ENCODE measurements around the gene COL18A1.
"Not testable (repeated sequence)": the region's sequence is repeated elsewhere in the genome, so short reads cannot be mapped to it uniquely, and the experiment has no call there.

The COL18A1 gene

GRCh38 chr21:45499970-45500577, 95.1 kb downstream of the COL18A1 start:
- TF ChIP-seq CTCF (IDR thresholded peaks at IDR 0.05; ENCODE audit: low read depth, low read length): no peak

GRCh38 chr21:45501081-45502005, 96.4 kb downstream of the COL18A1 start:
- DNase-seq (ENCODE audit: extremely low read depth, low read depth): not testable (repeated sequence)

More at GRCh38 chr21:45499970-45500577, 95.1 kb downstream of the COL18A1 start:
- no peak for DNase-seq (ENCODE audit: extremely low read depth, low read depth)

DNA sequence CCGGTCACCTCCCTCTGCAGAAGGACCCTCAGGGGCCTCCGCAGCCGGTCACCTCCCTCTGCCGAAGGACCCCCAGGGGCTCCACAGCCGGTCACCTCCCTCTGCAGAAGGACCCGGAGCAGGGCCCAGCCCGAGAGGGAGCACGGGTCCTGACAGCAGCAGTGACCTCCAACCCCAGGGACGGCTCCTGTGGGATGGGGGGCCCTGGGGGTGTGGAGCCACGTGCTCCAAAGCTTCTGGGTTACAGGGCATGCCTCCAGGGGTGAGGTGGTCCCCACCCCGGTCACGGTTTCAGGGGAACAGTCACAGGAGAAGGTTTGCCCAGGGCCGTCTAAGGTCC, 97.0 kb downstream of the COL18A1 start:
- DNase-seq (ENCODE audit: extremely low read depth, low read depth): no peak
- TF ChIP-seq CTCF (IDR thresholded peaks at IDR 0.05; ENCODE audit: low read depth, low read length): no peak

- TF ChIP-seq CTCF (IDR thresholded peaks at IDR 0.05; ENCODE audit: low read depth, low read length): no peak
- no peak for DNase-seq (ENCODE audit: extremely low read depth, low read depth)
Measured at GRCh38 chr21:45502600-45502999, 97.6 kb downstream of the COL18A1 start.

DNA sequence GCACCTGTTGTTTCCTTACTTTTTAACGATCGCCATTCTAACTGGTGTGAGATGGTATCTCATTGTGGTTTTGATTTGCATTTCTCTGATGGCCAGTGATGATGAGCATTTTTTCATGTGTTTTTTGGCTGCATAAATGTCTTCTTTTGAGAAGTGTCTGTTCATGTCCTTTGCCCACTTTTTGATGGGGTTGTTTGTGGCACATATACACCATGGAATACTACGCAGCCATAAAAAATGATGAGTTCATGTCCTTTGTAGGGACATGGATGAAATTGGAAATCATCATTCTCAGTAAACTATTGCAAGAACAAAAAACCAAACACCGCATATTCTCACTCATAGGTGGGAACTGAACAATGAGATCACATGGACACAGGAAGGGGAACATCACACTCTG, 98.3 kb downstream of the COL18A1 start:
- DNase-seq (ENCODE audit: extremely low read depth, low read depth): not testable (repeated sequence)

- DNase-seq (ENCODE audit: extremely low read depth, low read depth): no peak
- no peak for TF ChIP-seq CTCF (IDR thresholded peaks at IDR 0.05; ENCODE audit: low read depth, low read length)
Measured at GRCh38 chr21:45504021-45504515, 99.1 kb downstream of the COL18A1 start.

GRCh38 chr21:45504516-45505415, 99.8 kb downstream of the COL18A1 start:
- TF ChIP-seq CTCF (IDR thresholded peaks at IDR 0.05; ENCODE audit: low read depth, low read length): no peak
- DNase-seq (ENCODE audit: extremely low read depth, low read depth): no peak
